GM19372 (cell line): ENCODE measurements around the gene SLC24A3.

Source experiments
- ATAC-seq: cut with Tn5 transposase; IDR thresholded peaks from one replicate; pipeline ENCODE4 v1.9.1; 2021; ENCODE audit warnings: mild to moderate bottlenecking, low read depth, moderate library complexity; ENCODE audit not compliant: unreplicated experiment

Gene SLC24A3

DNA sequence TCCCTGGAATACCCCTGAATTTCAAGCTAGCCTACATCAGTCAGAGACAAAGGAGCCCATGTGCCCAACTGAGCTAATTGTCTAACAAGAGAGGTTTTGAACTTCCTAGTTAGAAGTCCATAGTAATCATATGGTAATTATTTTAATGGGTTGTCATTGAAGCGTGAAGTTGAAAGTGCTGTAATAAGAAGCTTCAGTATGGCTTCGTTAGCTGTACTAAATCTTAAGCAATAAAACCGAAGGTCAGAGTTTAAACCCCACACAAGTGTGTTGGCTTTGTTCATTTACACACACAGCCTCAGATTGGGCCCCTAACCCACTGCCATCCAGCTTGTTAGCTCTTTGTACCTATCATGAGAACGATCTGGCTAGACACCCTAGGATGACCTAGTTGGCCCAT lies 350.0 kb downstream of the SLC24A3 start:
- no peak for ATAC-seq

GRCh38 chr20:19564261-19564660 lies 351.8 kb downstream of the SLC24A3 start:
- no peak for ATAC-seq

DNA sequence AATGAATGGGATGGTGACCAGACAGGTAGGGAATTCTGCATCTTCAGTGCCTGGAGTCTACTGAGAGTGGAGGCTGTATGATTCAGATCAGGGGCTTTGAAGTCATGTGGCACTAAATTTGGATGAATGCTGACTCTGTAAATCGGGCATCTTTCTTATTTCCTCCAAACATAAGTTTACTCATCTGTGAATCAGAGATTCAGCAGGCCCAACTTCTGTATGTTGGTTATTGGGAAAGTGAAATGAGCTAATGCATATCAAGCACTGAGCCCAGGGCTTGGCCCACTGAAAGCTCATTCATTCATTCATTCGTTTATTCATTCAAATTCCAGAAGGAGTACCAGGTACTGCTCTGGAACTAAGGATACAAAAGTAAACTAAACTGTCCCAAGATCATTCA lies 353.3 kb downstream of the SLC24A3 start:
- ATAC-seq: no peak

- no peak for ATAC-seq
These were observed 353.9 kb downstream of the SLC24A3 start for GRCh38 chr20:19566226-19566945.

GRCh38 chr20:19568128-19568527 lies 355.7 kb downstream of the SLC24A3 start:
- no peak for ATAC-seq

- ATAC-seq: no peak
These were observed 359.6 kb downstream of the SLC24A3 start for GRCh38 chr20:19571996-19572395.

DNA sequence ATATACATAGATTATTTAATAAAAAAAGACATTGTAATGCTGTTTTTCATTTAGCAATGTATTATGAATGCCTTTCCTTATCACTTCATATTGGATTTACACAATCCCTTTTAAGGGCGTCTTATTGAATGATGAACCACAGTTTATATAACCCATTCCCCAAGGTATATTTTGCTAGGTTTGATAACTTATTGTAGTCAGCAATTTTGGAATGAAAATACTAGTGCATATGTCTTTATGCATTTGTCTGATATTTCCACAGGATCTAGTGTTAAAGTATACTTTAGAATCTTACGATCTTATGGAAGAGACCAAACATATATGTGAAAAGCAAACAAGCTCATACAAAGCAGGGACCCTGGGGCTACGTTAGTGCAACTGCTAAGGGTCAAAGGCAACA lies 365.2 kb downstream of the SLC24A3 start:
- ATAC-seq: no peak

DNA sequence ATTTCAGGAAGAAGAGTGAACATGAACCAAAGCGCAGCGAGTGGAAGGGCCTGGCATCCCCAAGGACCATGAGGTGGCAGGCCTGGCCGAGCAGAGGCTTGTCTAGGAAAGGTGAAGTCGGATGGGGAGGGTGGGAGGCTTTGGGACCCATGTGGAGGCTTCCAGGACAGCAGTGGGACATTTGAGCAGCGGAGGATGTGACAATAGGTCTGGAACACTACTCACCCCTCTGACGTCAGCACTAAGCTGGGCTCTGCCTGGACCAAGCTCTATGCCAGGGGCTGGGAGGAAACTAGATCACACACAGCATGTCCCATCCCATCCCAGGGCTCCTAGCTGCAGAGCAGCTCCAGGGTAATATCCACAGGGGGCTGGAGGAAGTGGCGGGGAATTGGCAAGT lies 370.3 kb downstream of the SLC24A3 start:
- ATAC-seq: no peak

GRCh38 chr20:19583532-19584175 lies 371.2 kb downstream of the SLC24A3 start:
- ATAC-seq: no peak

DNA sequence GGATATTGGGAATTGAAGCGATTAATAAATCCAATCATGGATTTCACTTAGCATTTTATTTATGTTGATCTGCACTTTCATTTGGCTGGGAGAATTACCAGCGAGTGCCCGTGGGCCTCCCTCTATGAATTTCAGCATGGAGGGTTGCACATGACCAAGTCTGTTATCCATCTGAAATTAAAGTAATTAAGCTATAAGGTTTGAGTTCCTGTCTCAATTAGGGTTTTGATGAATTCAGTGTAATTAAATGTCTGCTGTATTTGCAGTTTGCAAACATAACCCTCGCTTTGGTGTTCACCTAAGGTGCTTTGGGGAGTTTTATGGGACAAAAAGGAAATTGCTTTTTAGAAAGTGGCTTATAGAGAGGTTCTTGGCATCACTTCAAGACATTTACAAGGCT lies 375.8 kb downstream of the SLC24A3 start:
- no peak for ATAC-seq

GRCh38 chr20:19588732-19589131 lies 376.3 kb downstream of the SLC24A3 start:
- no peak for ATAC-seq

- no peak for ATAC-seq
These were observed 377.4 kb downstream of the SLC24A3 start for GRCh38 chr20:19589787-19590362.

DNA sequence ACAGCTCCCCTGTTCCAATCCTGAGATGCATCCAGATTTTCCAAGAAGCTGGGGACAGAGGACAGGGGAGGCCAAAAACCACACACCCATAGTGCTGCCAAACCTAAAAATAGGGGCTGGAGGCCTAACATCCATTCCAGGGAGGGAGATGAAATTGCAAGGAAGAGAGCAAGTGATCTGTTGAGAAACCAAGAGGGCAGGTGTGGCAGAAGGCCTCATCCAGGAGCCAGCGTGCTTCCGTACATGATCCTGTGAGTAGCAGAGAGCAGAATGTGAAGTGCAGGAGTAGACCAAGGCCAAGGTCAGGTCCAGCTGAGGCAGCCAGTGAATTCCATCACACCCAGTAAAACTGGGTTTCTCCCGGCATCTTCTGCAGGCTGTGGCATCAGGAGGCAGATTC lies 377.9 kb downstream of the SLC24A3 start:
- ATAC-seq: no peak

DNA sequence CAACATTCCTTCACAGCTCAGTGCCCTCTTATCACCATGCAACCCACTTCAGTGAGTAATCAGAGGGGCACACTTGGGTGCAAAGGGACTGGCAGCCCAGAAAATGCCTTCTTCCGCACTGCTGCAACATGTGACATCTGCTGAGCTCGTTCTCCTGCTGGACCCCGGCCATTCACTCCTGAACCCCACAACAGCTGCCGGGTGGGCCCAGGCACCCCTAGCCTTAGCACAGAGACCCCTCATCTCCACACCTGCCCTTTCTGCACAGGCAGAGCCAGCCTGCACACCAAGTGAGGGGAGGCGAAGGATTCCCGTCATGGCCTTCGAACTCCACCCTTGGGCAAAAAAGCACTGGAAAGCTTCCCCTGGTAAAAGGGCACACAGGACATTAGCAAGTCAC lies 381.3 kb downstream of the SLC24A3 start:
- no peak for ATAC-seq

- ATAC-seq: no peak
These were observed 382.5 kb downstream of the SLC24A3 start for GRCh38 chr20:19594896-19595295.

- ATAC-seq: no peak
These were observed 385.8 kb downstream of the SLC24A3 start for GRCh38 chr20:19598117-19598850.

GRCh38 chr20:19599200-19599599 lies 386.8 kb downstream of the SLC24A3 start:
- ATAC-seq: no peak

- no peak for ATAC-seq
These were observed 387.6 kb downstream of the SLC24A3 start for GRCh38 chr20:19600042-19600441.

DNA sequence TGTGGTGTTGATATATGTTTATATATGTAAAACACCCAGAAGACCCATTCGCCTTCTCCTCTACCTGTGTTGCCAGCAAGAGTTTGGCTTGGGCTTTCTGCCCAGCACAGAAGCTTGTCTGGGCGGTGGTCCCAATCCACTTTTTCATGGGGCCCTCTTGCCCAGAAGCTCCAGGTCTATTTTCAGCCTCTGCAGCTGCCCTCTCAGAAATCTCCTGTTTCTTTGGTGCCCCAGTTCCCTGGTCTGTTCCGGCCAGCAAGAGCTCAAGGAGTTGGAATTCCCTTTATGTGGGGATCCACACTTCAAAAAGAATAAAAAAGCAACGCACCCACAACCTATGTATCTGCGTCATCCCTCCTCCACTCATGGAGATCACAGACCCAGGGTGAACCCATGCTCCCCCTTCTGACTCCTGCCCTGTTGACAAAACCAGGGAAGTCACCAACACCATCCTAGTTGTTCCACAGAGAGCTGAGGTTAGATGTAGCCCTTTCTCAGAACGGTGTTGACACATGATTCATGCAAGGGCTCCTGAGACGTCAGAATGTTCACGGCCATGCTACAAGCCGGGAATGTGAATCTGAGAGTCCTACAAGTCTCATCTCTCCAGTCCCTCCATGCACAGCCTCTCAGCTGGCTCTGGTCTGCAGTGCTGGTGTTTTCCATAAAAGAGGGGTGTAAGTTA lies 388.8 kb downstream of the SLC24A3 start:
- ATAC-seq: no peak

GRCh38 chr20:19602675-19603375 lies 390.4 kb downstream of the SLC24A3 start:
- ATAC-seq: no peak
